Lower lobe of right lung (tissue), 2 donors: ENCODE data around the gene MPP2. TPM values are rescaled to one million over a fixed set of nuclear protein-coding genes. Genes with fewer than 3 reads are reported as not detected.
"Not testable (repeated sequence)": the region's sequence is repeated elsewhere in the genome, so short reads cannot be mapped to it uniquely, and the experiment has no call there.

Experiments
- ATAC-seq, 2 donors: fragments of 200-7000 bp; cut with Tn5 transposase; one replicate each; pipeline ENCODE4 v1.9.1; 2020 to 2022; ENCODE audit warnings: mild to moderate bottlenecking in 2 of 2, moderate library complexity in 2 of 2
- DNase-seq: peaks from one replicate; pipeline ENCODE4 v3.0.0-alpha.2; 2020
- H3K27ac ChIP-seq: fragments of 200-600 bp; one replicate; pipeline ENCODE4 v1.8.0; 2022
- H3K27me3 ChIP-seq: fragments of 200-600 bp; one replicate; pipeline ENCODE4 v1.8.0; 2022; ENCODE audit warnings: low read depth
- H3K36me3 ChIP-seq: fragments of 200-600 bp; one replicate; pipeline ENCODE4 v1.8.0; 2022; ENCODE audit warnings: mild to moderate bottlenecking
- H3K4me1 ChIP-seq: fragments of 200-600 bp; one replicate; pipeline ENCODE4 v1.8.0; 2022
- H3K4me3 ChIP-seq: fragments of 200-600 bp; one replicate; pipeline ENCODE4 v1.8.0; 2022; ENCODE audit warnings: mild to moderate bottlenecking
- H3K9me3 ChIP-seq: fragments of 200-600 bp; one replicate; pipeline ENCODE4 v1.8.0; 2022
- CTCF ChIP-seq: fragments of 200-600 bp; IDR thresholded peaks from one replicate; pipeline ENCODE4 v1.8.0; 2022; ENCODE audit warnings: antibody characterized with exemption, mild to moderate bottlenecking
- intact Hi-C: fragments of 100-400 bp; cut with DNase I; formaldehyde crosslinking; loops from one replicate; pipeline ENCODE4 v1.11.0; 2022
- total RNA-seq: library from RNA; stranded (reverse); fragmentation: NEBNext Ultra II Directional; extraction: Animal tissue kit (Norgen Biotek cat#: 25700); gene quantifications from one replicate; pipeline ENCODE4 v1.2.1, GENCODE V29; 2021
- donor health status: DM: no; HTN: yes; CAD: no; lungs with severe emphysema.

The MPP2 gene
- total RNA-seq, 1 donor from 2014 or later: 0.62 TPM

GRCh38 chr17:43845766-43846165, 61.6 kb downstream of the MPP2 start:
- H3K9me3 ChIP-seq: no peaks in the 10 kb centered on the region
- H3K4me3 ChIP-seq: no peak overlapping the region
- DNase-seq (no peak), ATAC-seq (no peak)
- H3K4me1 ChIP-seq: peaks cover 26% of the 10 kb centered on the region
- intact Hi-C loops: no loop called here
- H3K27me3 ChIP-seq: no peaks in the 10 kb centered on the region
- TF ChIP-seq CTCF: no peak
- H3K36me3 ChIP-seq: no peaks in the 10 kb centered on the region
- peak overlapping the region; percentile 39 for H3K27ac ChIP-seq

GRCh38 chr17:43844241-43844640, 63.1 kb downstream of the MPP2 start:
- Histone ChIP-seq H3K27ac (no peak overlapping the region), H3K9me3 (no peaks in the 10 kb centered on the region), H3K4me3 (no peak overlapping the region), H3K36me3 (no peaks in the 10 kb centered on the region), H3K4me1 (peaks cover 39% of the 10 kb centered on the region), H3K27me3 (no peaks in the 10 kb centered on the region)
- intact Hi-C loops: no loop called here
- ATAC-seq (no peak), DNase-seq (no peak)
- TF ChIP-seq CTCF: no peak

GRCh38 chr17:43842975-43843325, 64.4 kb downstream of the MPP2 start:
- peaks cover 39% of the 10 kb centered on the region for H3K4me1 ChIP-seq
- ATAC-seq (no peak), DNase-seq (no peak)
- TF ChIP-seq CTCF: no peak
- no peaks in the 10 kb centered on the region for H3K36me3 ChIP-seq
- H3K27ac ChIP-seq: no peak overlapping the region
- intact Hi-C loops: no loop called here
- no peak overlapping the region for H3K4me3 ChIP-seq
- H3K27me3 ChIP-seq: no peaks in the 10 kb centered on the region
- no peaks in the 10 kb centered on the region for H3K9me3 ChIP-seq

GRCh38 chr17:43842091-43842974, 65.0 kb downstream of the MPP2 start:
- H3K9me3 ChIP-seq, intact Hi-C loops, H3K36me3 ChIP-seq, DNase-seq, H3K27me3 ChIP-seq, H3K4me3 ChIP-seq, H3K27ac ChIP-seq: not testable (repeated sequence)
- ATAC-seq: peak; percentile 40 to 54
- H3K4me1 ChIP-seq: peaks cover 38% of the 10 kb centered on the region

GRCh38 chr17:43841282-43841681, 66.1 kb downstream of the MPP2 start:
- no peak for ATAC-seq
- intact Hi-C loops: no loop called here
- TF ChIP-seq CTCF: no peak

GRCh38 chr17:43840814-43841213, 66.5 kb downstream of the MPP2 start:
- Histone ChIP-seq H3K27ac (no peak overlapping the region), H3K9me3 (no peaks in the 10 kb centered on the region), H3K27me3 (peaks cover 2% of the 10 kb centered on the region), H3K36me3 (no peaks in the 10 kb centered on the region), H3K4me3 (no peak overlapping the region), H3K4me1 (peaks cover 23% of the 10 kb centered on the region)
- DNase-seq: no peak
- intact Hi-C loops: no loop called here
- no peak for ATAC-seq
- TF ChIP-seq CTCF: peak; percentile 26

More at GRCh38 chr17:43841282-43841681, 66.1 kb downstream of the MPP2 start:
- no peak for DNase-seq
- Histone ChIP-seq H3K4me1 (peaks cover 28% of the 10 kb centered on the region), H3K27ac (no peak overlapping the region), H3K9me3 (no peaks in the 10 kb centered on the region), H3K4me3 (no peak overlapping the region), H3K36me3 (no peaks in the 10 kb centered on the region), H3K27me3 (peaks cover 2% of the 10 kb centered on the region)
